H1 (cell line): ENCODE measurements around the gene KRTAP10-5. TPM values are rescaled to one million over a fixed set of nuclear protein-coding genes. Genes with fewer than 3 reads are reported as not detected.

Experiments used
- CTCF ChIA-PET: fragments of 300-600 bp; sonication (Branson Sonifier 250); formaldehyde crosslinking; loops from one replicate; lab custom pipeline; 2021; ENCODE audit not compliant: partially characterized antibody; lab: Charles Lee
- POLR2A ChIA-PET: fragments of 300-600 bp; sonication (Branson Sonifier 250); formaldehyde crosslinking; loops from one replicate; lab custom pipeline; 2021; ENCODE audit warnings: inconsistent platforms; ENCODE audit not compliant: partially characterized antibody; lab: Charles Lee
- DNase-seq, 2 experiments: peaks; one replicate each; pipeline versions ENCODE4 v3.0.0 to v3.0.0-alpha.2; 2010 to 2022; ENCODE audit warnings: low spot score in 2 of 2, low read depth in 1 of 2, mixed read lengths in 1 of 2
- FAIRE-seq: peaks from 2 replicates; lab custom pipeline; 2011; peaks lifted over from hg19 to GRCh38; lab: Jason Lieb, UNC
- H2AFZ ChIP-seq: 2 replicates; pipeline ENCODE4 v1.8.1; 2012; ENCODE audit warnings: low read length, inconsistent platforms
- H2AK5ac ChIP-seq: 2 replicates; pipeline ENCODE4 v1.6.1; 2013; ENCODE audit warnings: low read depth, low read length
- H2BK120ac ChIP-seq: replicated peaks from 2 replicates; pipeline ENCODE3; 2013; ENCODE audit warnings: low read depth, low read length, inconsistent platforms
- H2BK12ac ChIP-seq: 2 replicates; pipeline ENCODE4 v1.6.1; 2013; ENCODE audit warnings: low read depth, low read length
- H2BK15ac ChIP-seq: 2 replicates; pipeline ENCODE4 v1.6.1; 2013; ENCODE audit warnings: low read length
- H2BK20ac ChIP-seq: 2 replicates; pipeline ENCODE4 v1.6.1; 2013; ENCODE audit warnings: low read length
- H2BK5ac ChIP-seq: 2 replicates; pipeline ENCODE4 v1.6.1; 2013; ENCODE audit warnings: low read depth, low read length
- H3K14ac ChIP-seq: 2 replicates; pipeline ENCODE4 v1.6.1; 2013; ENCODE audit warnings: inconsistent platforms; ENCODE audit not compliant: insufficient read length
- H3K18ac ChIP-seq: 2 replicates; pipeline ENCODE4 v1.6.1; 2013; ENCODE audit warnings: low read length; ENCODE audit errors: extremely low read depth
- H3K23ac ChIP-seq: 2 replicates; pipeline ENCODE4 v1.6.1; 2013; ENCODE audit warnings: inconsistent platforms; ENCODE audit not compliant: insufficient read length
- H3K23me2 ChIP-seq: 2 replicates; pipeline ENCODE4 v1.6.1; 2013; ENCODE audit warnings: low read depth, low read length
- H3K27ac ChIP-seq: 2 replicates; pipeline ENCODE4 v1.6.1; 2011; ENCODE audit warnings: low read depth, low read length, inconsistent platforms
- H3K27me3 ChIP-seq, 4 experiments: replicated peaks in 1 of 4; 1 replicate in 1 of 4; 2 replicates in 3 of 4; pipeline versions ENCODE4 v1.6.1 to v1.8.1; 2011 to 2013; ENCODE audit warnings: low read length in 3 of 4, mild to moderate bottlenecking in 3 of 4, inconsistent platforms in 2 of 4, mixed read lengths in 2 of 4, moderate library complexity in 1 of 4; ENCODE audit not compliant: control insufficient read depth in 3 of 4, insufficient read depth in 3 of 4; ENCODE audit errors: extremely low read depth in 1 of 4
- H3K36me3 ChIP-seq, 4 experiments: 2 replicates each; pipeline versions ENCODE4 v1.6.1 to v1.8.1; 2011 to 2013; ENCODE audit warnings: mild to moderate bottlenecking in 4 of 4, low read length in 3 of 4, moderate library complexity in 2 of 4, control low read depth in 1 of 4, inconsistent platforms in 1 of 4; ENCODE audit not compliant: insufficient read depth in 4 of 4, control insufficient read depth in 2 of 4
- H3K4ac ChIP-seq: replicated peaks from 2 replicates; pipeline ENCODE3; 2013; ENCODE audit warnings: low read length, low read depth, mixed read lengths, inconsistent platforms; ENCODE audit not compliant: insufficient read length
- H3K4me1 ChIP-seq, 4 experiments: replicated peaks in 1 of 4; 1 replicate in 1 of 4; 2 replicates in 3 of 4; pipeline versions ENCODE4 v1.6.1 to v1.8.1; 2011 to 2013; ENCODE audit warnings: low read length in 3 of 4, inconsistent platforms in 2 of 4, mixed read lengths in 1 of 4; ENCODE audit not compliant: insufficient read depth in 4 of 4, control insufficient read depth in 3 of 4
- H3K4me2 ChIP-seq, 2 experiments: 2 replicates each; pipeline versions ENCODE4 v1.6.1 to v1.8.1; 2011 to 2013; ENCODE audit warnings: low read depth in 2 of 2, low read length in 2 of 2, control low read depth in 1 of 2, inconsistent platforms in 1 of 2, mild to moderate bottlenecking in 1 of 2; ENCODE audit not compliant: insufficient read depth in 1 of 2
- H3K4me3 ChIP-seq, 4 experiments: fragments of 200-600, 300-600 bp in 1 of 4; sonication (generic), shearing (Covaris generic), sonication (Bioruptor Twin) in 1 of 4; 2 replicates each; pipeline versions ENCODE4 v1.5.1 to v1.8.1; 2011 to 2016; ENCODE audit warnings: low read length in 4 of 4, low read depth in 3 of 4, control low read depth in 2 of 4, inconsistent platforms in 2 of 4, mild to moderate bottlenecking in 2 of 4, mixed read lengths in 1 of 4, moderate library complexity in 1 of 4; ENCODE audit not compliant: insufficient read depth in 2 of 4; ENCODE audit errors: extremely low read depth in 1 of 4
- H3K56ac ChIP-seq: replicated peaks from 2 replicates; pipeline ENCODE3; 2013; ENCODE audit warnings: low read depth, mild to moderate bottlenecking, mixed read lengths, low read length, inconsistent platforms; ENCODE audit not compliant: insufficient read length
- H3K79me1 ChIP-seq: 2 replicates; pipeline ENCODE4 v1.6.1; 2013; ENCODE audit warnings: low read depth, low read length, control low read depth
- H3K79me2 ChIP-seq, 2 experiments: 2 replicates each; pipeline versions ENCODE4 v1.6.1 to v1.8.1; 2012 to 2013; ENCODE audit warnings: low read length in 2 of 2, mild to moderate bottlenecking in 2 of 2, inconsistent platforms in 1 of 2; ENCODE audit not compliant: insufficient read depth in 2 of 2, control insufficient read depth in 1 of 2
- H3K9ac ChIP-seq, 4 experiments: replicated peaks in 1 of 4; 1 replicate in 1 of 4; 2 replicates in 3 of 4; pipeline versions ENCODE4 v1.6.1 to v1.8.1; 2011 to 2013; ENCODE audit warnings: low read depth in 3 of 4, low read length in 3 of 4, control low read depth in 2 of 4, mild to moderate bottlenecking in 2 of 4, moderate library complexity in 2 of 4, inconsistent platforms in 1 of 4; ENCODE audit errors: extremely low read depth in 1 of 4
- H3K9me3 ChIP-seq, 2 experiments: 2 replicates each; pipeline versions ENCODE4 v1.6.1 to v1.8.1; 2012 to 2013; ENCODE audit warnings: mild to moderate bottlenecking in 2 of 2, moderate library complexity in 2 of 2, control low read depth in 1 of 2, inconsistent platforms in 1 of 2, low read depth in 1 of 2, low read length in 1 of 2, mixed read lengths in 1 of 2; ENCODE audit not compliant: insufficient read depth in 2 of 2
- H4K20me1 ChIP-seq, 2 experiments: replicated peaks in 1 of 2; 2 replicates each; pipeline versions ENCODE3 to v1.8.1; 2011 to 2013; ENCODE audit warnings: inconsistent platforms in 2 of 2, low read length in 2 of 2, mild to moderate bottlenecking in 1 of 2; ENCODE audit not compliant: insufficient read depth in 2 of 2, control insufficient read depth in 1 of 2
- H4K5ac ChIP-seq: 2 replicates; pipeline ENCODE4 v1.6.1; 2013; ENCODE audit warnings: low read length, low read depth, mixed read lengths, inconsistent platforms; ENCODE audit not compliant: insufficient read length
- H4K8ac ChIP-seq: 2 replicates; pipeline ENCODE4 v1.8.0; 2013; ENCODE audit warnings: mild to moderate bottlenecking, moderate library complexity, low read length, inconsistent platforms; ENCODE audit not compliant: insufficient read depth; ENCODE audit errors: extremely low read depth
- H4K91ac ChIP-seq: replicated peaks from 2 replicates; pipeline ENCODE3; 2013; ENCODE audit warnings: low read length, mixed read lengths, inconsistent platforms; ENCODE audit not compliant: insufficient read length
- BACH1 ChIP-seq: IDR thresholded peaks from 2 replicates; pipeline ENCODE4 v1.6.1; 2012; ENCODE audit warnings: low read length, improper control_type of control experiment
- BCL11A ChIP-seq, 2 experiments: IDR thresholded peaks; one replicate each; pipeline ENCODE4 v1.6.1; 2011; ENCODE audit warnings: low read depth in 2 of 2, low read length in 2 of 2, mild to moderate bottlenecking in 2 of 2
- RNF2 ChIP-seq: fragments of 200-900, 300-1000 bp; sonication (generic); IDR thresholded peaks from 2 replicates; pipeline ENCODE4 v1.7.1; 2016; ENCODE audit warnings: borderline replicate concordance, low read depth, mild to moderate bottlenecking, antibody characterized with exemption, low read length; ENCODE audit not compliant: poor library complexity, severe bottlenecking; ENCODE audit errors: missing control alignments
- TCF12 ChIP-seq: IDR thresholded peaks from 2 replicates; pipeline ENCODE4 v1.6.1; 2011; ENCODE audit warnings: low read depth, mild to moderate bottlenecking, low read length
- WGBS, 2 experiments: shearing (Covaris generic) in 1 of 2; methylation state at CpG; one replicate each; pipeline versions ENCODE4 v1.1.6 to v1.1.7; 2013 to 2015; ENCODE audit warnings: low lambda C conversion rate in 2 of 2, mixed read lengths in 2 of 2, inconsistent platforms in 1 of 2, low coverage in 1 of 2, missing lambda C conversion rate in 1 of 2; ENCODE audit not compliant: insufficient replicate concordance in 2 of 2, insufficient coverage in 1 of 2, insufficient read length in 1 of 2; ENCODE audit errors: extremely low coverage in 1 of 2, missing lambda C conversion rate in 1 of 2; 5-methylcytosine and 5-hydroxymethylcytosine counted together
- polyA plus RNA-seq, 7 experiments: library from polyadenylated mRNA; depleted of rRNA in 3 of 7; stranded (reverse) in 5 of 7; unstranded in 2 of 7; fragments of >200 nt in 5 of 7; fragments of 200-250 nt in 2 of 7; gene quantifications; 1 replicate in 5 of 7; 2 replicates in 1 of 7; 4 replicates in 1 of 7; pipeline versions ENCODE4 v1.2.1 to v1.2.3, GENCODE V29; 2011 to 2013; ENCODE audit warnings: missing spikeins in 2 of 7, mixed read lengths in 2 of 7
- total RNA-seq: library from RNA; stranded (reverse); fragmentation: NEBNext Ultra II Directional; extraction: Animal tissue kit (Norgen Biotek cat#: 25700); gene quantifications from 2 replicates; pipeline ENCODE4 v1.2.1, GENCODE V29; 2021

KRTAP10-5 gene
- total and polyA plus RNA-seq, 2 of the 8 experiments (the other 6 are each of a cell fraction or from before 2014, with no cell fraction given) = 0.09 TPM; not detected in 1

DNA sequence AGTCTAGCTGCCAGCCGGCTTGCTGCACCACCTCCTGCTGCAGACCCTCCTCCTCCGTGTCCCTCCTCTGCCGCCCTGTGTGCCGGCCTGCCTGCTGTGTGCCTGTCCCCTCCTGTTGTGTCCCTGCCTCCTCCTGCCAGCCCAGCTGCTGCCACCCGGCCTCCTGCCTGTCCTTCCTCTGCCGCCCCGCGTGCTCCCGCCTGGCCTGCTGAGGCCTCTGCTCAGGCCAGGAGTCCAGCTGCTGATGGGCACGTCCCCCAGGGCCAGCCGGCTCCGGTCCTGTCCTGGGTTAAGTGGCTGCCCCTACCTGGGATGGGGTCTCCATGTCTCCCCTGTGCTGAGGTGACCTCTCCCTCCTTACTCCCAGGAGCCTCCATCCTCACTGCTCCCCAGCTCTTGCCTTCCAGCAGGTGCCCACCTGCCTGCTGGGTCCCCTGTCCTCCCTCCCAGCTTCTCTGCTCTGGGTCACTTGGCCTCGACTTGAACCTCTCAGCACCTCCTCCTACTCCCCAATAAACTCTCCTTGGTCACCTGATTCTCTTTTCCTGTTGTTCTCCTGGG, 32.3 kb upstream of the KRTAP10-5 start:
- Histone ChIP-seq H3K9me3 (peaks cover 19 to 22% of the 10 kb centered on the region in 2 experiments), H3K79me2 (no peaks in the 10 kb centered on the region), H4K91ac (no peak overlapping the region), H4K5ac (no peak overlapping the region), H3K14ac (no peak overlapping the region), H3K27me3 (no peaks in the 10 kb centered on the region), H3K4me1 (peaks cover 0 to 6% (median 2%) of the 10 kb centered on the region in 4 experiments; a peak in 4 of 7 replicates), H2BK120ac (no peak overlapping the region), H2BK12ac (0 out of 2 replicates have a peak overlapping the region, but pooled peaks have one; percentile 50), H2BK15ac (0 out of 2 replicates have a peak overlapping the region, but pooled peaks have one; percentile 53), H4K8ac (no peak overlapping the region), H3K56ac (no peak overlapping the region), H4K20me1 (peaks cover 0 to 1% of the 10 kb centered on the region in 2 experiments), H2BK5ac (no peak overlapping the region), H3K36me3 (no peaks in the 10 kb centered on the region), H2AFZ (no peak overlapping the region), H3K79me1 (no peaks in the 10 kb centered on the region), H3K23me2 (no peaks in the 10 kb centered on the region), H3K4me2 (no peak overlapping the region), H3K18ac (no peak overlapping the region), H2BK20ac (no peak overlapping the region), H3K4me3 (no peak overlapping the region), H3K27ac (no peak overlapping the region), H3K9ac (no peak overlapping the region), H3K4ac (no peak overlapping the region), H2AK5ac (no peak overlapping the region), H3K23ac (no peak overlapping the region)
- no peak for TF ChIP-seq BACH1
- no peak for TF ChIP-seq RNF2
- TF ChIP-seq TCF12 = no peak
- no peak for TF ChIP-seq BCL11A (IDR thresholded peaks at IDR 0.05; ENCODE audit: low read depth in 2 of 2, low read length in 2 of 2)
- ChIA-PET CTCF (no interaction called here), POLR2A (no interaction called here)
- DNase-seq = peak in 1 of 2 experiments; percentile 38
- 93% methylated on average over 13 of the region's 13 CpGs; no CpG with 5 or more reads in 1 of the 2 experiments for whole genome bisulfite sequencing, 2 experiments
- FAIRE-seq = no peak
